ENCODE data around the gene PIP5K1B.

GRCh38 chr9:68964102-68964541 is 259.1 kb downstream of the PIP5K1B start:
- TF ChIP-seq E2F5 (CRISPR knock-in tag; IDR thresholded peaks at IDR 0.05) (no peak), AFF4 (CRISPR knock-in tag; IDR thresholded peaks at IDR 0.05; ENCODE audit: borderline replicate concordance) (no peak), CTCF (IDR thresholded peaks at IDR 0.05) (no peak)

Measured in WTC11 (cell line).